CD14-positive monocyte (primary cell): ENCODE results near the gene CNTN1. TPM values are rescaled to one million over a fixed set of nuclear protein-coding genes. Genes with fewer than 3 reads are reported as not detected.

Source experiments
- DNase-seq, 3 donors: peaks; one replicate each; pipeline ENCODE4 v3.0.0-alpha.2; 2011 to 2022
- H2AFZ ChIP-seq: 2 replicates; pipeline ENCODE4 v1.6.0; 2012; ENCODE audit warnings: mild to moderate bottlenecking, low read depth, low read length, inconsistent platforms; ENCODE audit not compliant: insufficient read depth, poor library complexity, severe bottlenecking
- H3K27ac ChIP-seq, 2 donors: 1 replicate in 1 of 2; 2 replicates in 1 of 2; pipeline ENCODE4 v1.5.1; 2012 to 2013; ENCODE audit warnings: low read length in 2 of 2, control low read depth in 1 of 2, inconsistent platforms in 1 of 2, low read depth in 1 of 2, mild to moderate bottlenecking in 1 of 2
- H3K27me3 ChIP-seq, 2 donors: one replicate each; pipeline versions ENCODE4 v1.6.0 to v1.6.1; 2011 to 2013; ENCODE audit warnings: low read length in 2 of 2; ENCODE audit not compliant: control insufficient read depth in 2 of 2, insufficient read depth in 2 of 2
- H3K36me3 ChIP-seq, 2 donors: replicated peaks in 1 of 2; 1 replicate in 1 of 2; 2 replicates in 1 of 2; pipeline versions ENCODE4 v1.5.1 to v1.6.1; 2012 to 2013; ENCODE audit warnings: low read length in 2 of 2, control low read depth in 1 of 2, inconsistent platforms in 1 of 2, mild to moderate bottlenecking in 1 of 2; ENCODE audit not compliant: insufficient read depth in 2 of 2, control insufficient read depth in 1 of 2
- H3K4me1 ChIP-seq, 2 donors: 1 replicate in 1 of 2; 2 replicates in 1 of 2; pipeline versions ENCODE4 v1.5.1 to v1.6.1; 2012 to 2013; ENCODE audit warnings: low read length in 2 of 2, control low read depth in 1 of 2, inconsistent platforms in 1 of 2, mild to moderate bottlenecking in 1 of 2, moderate library complexity in 1 of 2; ENCODE audit not compliant: insufficient read depth in 2 of 2, control insufficient read depth in 1 of 2
- H3K4me2 ChIP-seq: replicated peaks from 2 replicates; pipeline ENCODE3; 2012; ENCODE audit warnings: low read length, moderate library complexity, mild to moderate bottlenecking; ENCODE audit not compliant: poor library complexity, severe bottlenecking; ENCODE audit errors: extremely low read depth
- H3K4me3 ChIP-seq, 3 experiments: fragments of 200-600 bp in 1 of 3; sonication (generic) in 1 of 3; replicated peaks in 1 of 3; 1 replicate in 2 of 3; 2 replicates in 1 of 3; pipeline ENCODE4 v1.5.1; 2011 to 2013; ENCODE audit warnings: low read length in 3 of 3, mild to moderate bottlenecking in 3 of 3, control low read depth in 2 of 3, low read depth in 2 of 3, inconsistent platforms in 1 of 3, moderate library complexity in 1 of 3
- H3K79me2 ChIP-seq: 2 replicates; pipeline ENCODE4 v1.6.0; 2012; ENCODE audit warnings: mild to moderate bottlenecking, control low read depth, inconsistent platforms, low read length, moderate library complexity; ENCODE audit not compliant: insufficient read depth
- H3K9ac ChIP-seq: 2 replicates; pipeline ENCODE4 v1.6.0; 2017; ENCODE audit warnings: low read length, mild to moderate bottlenecking; ENCODE audit not compliant: insufficient read depth, poor library complexity, severe bottlenecking
- H3K9me3 ChIP-seq, 2 donors: replicated peaks in 1 of 2; 1 replicate in 1 of 2; 2 replicates in 1 of 2; pipeline versions ENCODE4 v1.5.1 to v1.6.1; 2012 to 2013; ENCODE audit warnings: low read length in 2 of 2, control low read depth in 1 of 2; ENCODE audit not compliant: control insufficient read depth in 1 of 2, insufficient read depth in 1 of 2
- H4K20me1 ChIP-seq: 2 replicates; pipeline ENCODE4 v1.6.0; 2012; ENCODE audit warnings: mild to moderate bottlenecking, low read length, control low read depth, moderate library complexity; ENCODE audit not compliant: insufficient read depth
- H3K27ac Mint-ChIP-seq, 7 donors: one replicate each; pipeline ENCODE4 v1.8.0; 2020; ENCODE audit warnings: mild to moderate bottlenecking in 7 of 7, mixed read lengths in 7 of 7, moderate library complexity in 6 of 7, inconsistent platforms in 2 of 7
- H3K27me3 Mint-ChIP-seq, 3 donors: one replicate each; pipeline ENCODE4 v1.8.0; 2021 to 2022; ENCODE audit warnings: low read depth in 3 of 3, mild to moderate bottlenecking in 3 of 3, mixed read lengths in 3 of 3, moderate library complexity in 3 of 3, inconsistent platforms in 1 of 3
- H3K36me3 Mint-ChIP-seq, 2 donors: one replicate each; pipeline ENCODE4 v1.8.0; 2020; ENCODE audit warnings: mixed read lengths in 2 of 2, inconsistent platforms in 1 of 2, mild to moderate bottlenecking in 1 of 2
- H3K4me1 Mint-ChIP-seq: one replicate; pipeline ENCODE4 v1.8.0; 2020; ENCODE audit warnings: mild to moderate bottlenecking, mixed read lengths
- H3K4me3 Mint-ChIP-seq, 2 donors: one replicate each; pipeline ENCODE4 v1.8.0; 2020; ENCODE audit warnings: mild to moderate bottlenecking in 2 of 2, mixed read lengths in 2 of 2, moderate library complexity in 1 of 2
- H3K9me3 Mint-ChIP-seq, 7 donors: one replicate each; pipeline ENCODE4 v1.8.0; 2020 to 2022; ENCODE audit warnings: mixed read lengths in 7 of 7, mild to moderate bottlenecking in 6 of 7, moderate library complexity in 6 of 7, inconsistent platforms in 2 of 7
- CTCF ChIP-seq: fragments of 200-600 bp; IDR thresholded peaks from one replicate; pipeline ENCODE4 v1.8.0; 2022; ENCODE audit warnings: antibody characterized with exemption, mild to moderate bottlenecking
- WGBS: methylation state at CpG from one replicate; pipeline ENCODE4 v1.1.5; 2013; ENCODE audit warnings: missing lambda C conversion rate; ENCODE audit not compliant: insufficient coverage; 5-methylcytosine and 5-hydroxymethylcytosine counted together
- intact Hi-C, 2 donors: fragments of 100-400 bp; cut with micrococcal nuclease; formaldehyde crosslinking; loops; one replicate each; pipeline versions ENCODE4 v1.15.0 to v1.15.1; 2023
- polyA plus RNA-seq, 3 donors: library from polyadenylated mRNA; depleted of rRNA in 1 of 3; unstranded in 2 of 3; stranded (reverse) in 1 of 3; fragments of 300-500 nt in 2 of 3; fragments of >200 nt in 1 of 3; fragmentation: Illumina TruSeq in 2 of 3; gene quantifications; 1 replicate in 2 of 3; 2 replicates in 1 of 3; pipeline ENCODE4 v1.2.3, GENCODE V29; 2012 to 2021

CNTN1 gene
- polyA plus RNA-seq, 3 donors, result not detected

GRCh38 chr12:40745386-40745785 lies 53.1 kb downstream of the CNTN1 start:
- no peak for TF ChIP-seq CTCF
- intact Hi-C loops, result no loop called here
- Histone ChIP-seq H3K4me2 (no peak overlapping the region), H3K4me3 (no peak overlapping the region), H3K9me3 (no peaks in the 10 kb centered on the region), H3K27me3 (no peaks in the 10 kb centered on the region), H2AFZ (no peak overlapping the region), H3K9ac (no peak overlapping the region), H3K4me1 (no peaks in the 10 kb centered on the region), H3K36me3 (no peaks in the 10 kb centered on the region), H4K20me1 (no peaks in the 10 kb centered on the region), H3K79me2 (no peaks in the 10 kb centered on the region), H3K27ac (no peak overlapping the region)
- H3K4me3 Mint-ChIP-seq, result no peak overlapping the region
- H3K36me3 Mint-ChIP-seq, result no peaks in the 10 kb centered on the region
- no peak for DNase-seq
- H3K9me3 Mint-ChIP-seq, result peaks cover 0 to 5% (median 0%) of the 10 kb centered on the region in 7 donors
- no peak overlapping the region for H3K27ac Mint-ChIP-seq
- no peaks in the 10 kb centered on the region for H3K4me1 Mint-ChIP-seq
- peaks cover 0 to 2% (median 2%) of the 10 kb centered on the region in 3 donors for H3K27me3 Mint-ChIP-seq

- TF ChIP-seq CTCF, result no peak
- Histone ChIP-seq H3K9me3 (no peaks in the 10 kb centered on the region), H4K20me1 (no peaks in the 10 kb centered on the region), H3K36me3 (no peaks in the 10 kb centered on the region), H3K79me2 (no peaks in the 10 kb centered on the region), H3K27me3 (no peaks in the 10 kb centered on the region), H2AFZ (no peak overlapping the region), H3K4me3 (no peak overlapping the region), H3K4me1 (no peaks in the 10 kb centered on the region), H3K27ac (no peak overlapping the region), H3K4me2 (no peak overlapping the region), H3K9ac (no peak overlapping the region)
- no CpG with 5 or more reads among the region's 1 CpG for WGBS
- no peaks in the 10 kb centered on the region for H3K36me3 Mint-ChIP-seq
- no peaks in the 10 kb centered on the region for H3K4me1 Mint-ChIP-seq
- peaks cover 0 to 2% (median 0%) of the 10 kb centered on the region in 7 donors for H3K9me3 Mint-ChIP-seq
- H3K27me3 Mint-ChIP-seq, result peaks cover 0 to 2% (median 2%) of the 10 kb centered on the region in 3 donors
- no peak for DNase-seq
- H3K27ac Mint-ChIP-seq, result peak overlapping the region in 1 of 7 donors; percentile 13
- intact Hi-C loops, result no loop called here
- H3K4me3 Mint-ChIP-seq, result no peak overlapping the region
Measured at GRCh38 chr12:40749863-40750262, 57.6 kb downstream of the CNTN1 start.
